Mammary epithelial cell (primary cell): Measurements from ENCODE around the gene AFAP1.

ENCODE experiments used
- EZH2 ChIP-seq: IDR thresholded peaks from 2 replicates; pipeline ENCODE4 v1.6.1; 2012; ENCODE audit warnings: low read length, inconsistent platforms, borderline replicate concordance
- TF ChIP-seq, protein P1 (sequence below), 2 donors: IDR thresholded peaks in 1 of 2; conservative IDR thresholded peaks in 1 of 2; 2 replicates each; pipeline ENCODE4 v1.5.1; 2011 to 2012; ENCODE audit warnings: inconsistent platforms in 2 of 2, low read length in 2 of 2, mild to moderate bottlenecking in 2 of 2, control low read depth in 1 of 2, low read depth in 1 of 2; ENCODE audit not compliant: insufficient read depth in 1 of 2; ENCODE audit errors: extremely low read depth in 1 of 2

- TF ChIP-seq, protein P1, sequence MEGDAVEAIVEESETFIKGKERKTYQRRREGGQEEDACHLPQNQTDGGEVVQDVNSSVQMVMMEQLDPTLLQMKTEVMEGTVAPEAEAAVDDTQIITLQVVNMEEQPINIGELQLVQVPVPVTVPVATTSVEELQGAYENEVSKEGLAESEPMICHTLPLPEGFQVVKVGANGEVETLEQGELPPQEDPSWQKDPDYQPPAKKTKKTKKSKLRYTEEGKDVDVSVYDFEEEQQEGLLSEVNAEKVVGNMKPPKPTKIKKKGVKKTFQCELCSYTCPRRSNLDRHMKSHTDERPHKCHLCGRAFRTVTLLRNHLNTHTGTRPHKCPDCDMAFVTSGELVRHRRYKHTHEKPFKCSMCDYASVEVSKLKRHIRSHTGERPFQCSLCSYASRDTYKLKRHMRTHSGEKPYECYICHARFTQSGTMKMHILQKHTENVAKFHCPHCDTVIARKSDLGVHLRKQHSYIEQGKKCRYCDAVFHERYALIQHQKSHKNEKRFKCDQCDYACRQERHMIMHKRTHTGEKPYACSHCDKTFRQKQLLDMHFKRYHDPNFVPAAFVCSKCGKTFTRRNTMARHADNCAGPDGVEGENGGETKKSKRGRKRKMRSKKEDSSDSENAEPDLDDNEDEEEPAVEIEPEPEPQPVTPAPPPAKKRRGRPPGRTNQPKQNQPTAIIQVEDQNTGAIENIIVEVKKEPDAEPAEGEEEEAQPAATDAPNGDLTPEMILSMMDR (conservative IDR thresholded peaks at IDR 0.05 in 1 of 2, IDR thresholded peaks at IDR 0.05 in 1 of 2; ENCODE audit: extremely low read depth in 1 of 2, insufficient read depth in 1 of 2, low read depth in 1 of 2, low read length in 2 of 2) = no peak
- TF ChIP-seq EZH2 = no peak
Observed at GRCh38 chr4:7760706-7761105, 179.0 kb downstream of the AFAP1 start.
